ENCODE results near the gene LUC7L. TPM values are rescaled to one million over a fixed set of nuclear protein-coding genes. Genes with fewer than 3 reads are reported as not detected.

The LUC7L gene
- total RNA-seq, 1 experiment from 2014 or later = 137 TPM

DNA sequence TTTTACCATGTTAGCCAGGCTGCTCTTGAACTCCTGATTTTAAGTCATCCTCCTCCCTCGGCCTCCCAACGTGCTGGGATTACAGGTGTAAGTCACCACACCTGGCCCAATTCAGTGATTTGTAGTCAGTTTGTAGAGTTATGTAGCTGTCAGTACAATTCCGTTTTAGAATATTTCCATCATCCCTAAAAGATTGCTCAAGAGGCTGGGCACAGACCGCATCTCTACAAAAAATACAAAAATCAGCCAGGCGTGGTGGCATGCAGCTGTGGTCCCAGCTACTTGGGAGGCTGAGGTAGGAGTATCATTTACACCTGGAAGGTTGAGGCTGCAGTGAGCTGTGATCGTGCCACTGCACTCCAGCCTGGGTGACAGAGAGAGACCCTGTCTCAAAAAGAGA is 25.9 kb upstream of the LUC7L start:
- Histone ChIP-seq H3K27ac (ENCODE audit: insufficient read length, low read depth, low read length) (no peak overlapping the region), H3K4me1 (ENCODE audit: insufficient read depth, low read length) (no peaks in the 10 kb centered on the region), H3K14ac (ENCODE audit: insufficient read depth, low read length) (no peak overlapping the region), H2BK15ac (ENCODE audit: low read depth, low read length) (no peak overlapping the region), H4K8ac (replicated peaks; ENCODE audit: insufficient read length, low read depth, low read length) (no peak overlapping the region), H3K79me1 (ENCODE audit: insufficient read depth, low read depth, low read length, poor library complexity, severe bottlenecking) (no peaks in the 10 kb centered on the region), H4K20me1 (ENCODE audit: control insufficient read depth, insufficient read depth, insufficient read length) (no peaks in the 10 kb centered on the region), H4K5ac (ENCODE audit: insufficient read length, low read depth, low read length) (no peak overlapping the region), H3T11ph (ENCODE audit: low read length) (no peak overlapping the region), H4K91ac (ENCODE audit: insufficient read length, low read depth, low read length) (no peak overlapping the region), H2BK120ac (ENCODE audit: low read depth, low read length, poor library complexity, severe bottlenecking) (no peak overlapping the region), H2BK5ac (ENCODE audit: insufficient read length, low read length) (no peak overlapping the region), H3K9ac (ENCODE audit: extremely low read depth, insufficient read length, low read length) (no peak overlapping the region), H3K56ac (ENCODE audit: insufficient read length, low read depth, low read length) (no peak overlapping the region), H2AK5ac (ENCODE audit: insufficient read length, low read length) (no peak overlapping the region), H2AFZ (ENCODE audit: low read length) (no peak overlapping the region), H3K23ac (ENCODE audit: insufficient read length, low read depth, low read length) (no peak overlapping the region), H3K27me3 (ENCODE audit: insufficient read depth, low read length) (no peaks in the 10 kb centered on the region), H3K18ac (ENCODE audit: insufficient read length, low read depth, low read length) (no peak overlapping the region), H3K4me2 (ENCODE audit: insufficient read depth, insufficient read length, low read length) (no peak overlapping the region), H2BK12ac (ENCODE audit: insufficient read length, low read depth, low read length) (no peak overlapping the region), H3K4ac (ENCODE audit: low read depth, low read length) (no peak overlapping the region), H3K79me2 (ENCODE audit: insufficient read depth, low read length) (no peaks in the 10 kb centered on the region), H3K9me3 (ENCODE audit: control insufficient read depth, low read depth, low read length) (no peaks in the 10 kb centered on the region), H3K23me2 (ENCODE audit: insufficient read length, low read depth, low read length, poor library complexity, severe bottlenecking) (no peaks in the 10 kb centered on the region), H2BK20ac (ENCODE audit: low read depth, low read length, poor library complexity, severe bottlenecking) (no peak overlapping the region)
- no peak for TF ChIP-seq CTCF (conservative IDR thresholded peaks at IDR 0.05)
- Mint-ChIP-seq H3K27me3 (ENCODE audit: low read depth) (no peaks in the 10 kb centered on the region), H3K9me3 (no peaks in the 10 kb centered on the region), H3K4me1 (no peaks in the 10 kb centered on the region; a peak in 1 of 4 replicates), H3K27ac (no peak overlapping the region), H3K4me3 (no peak overlapping the region), H3K36me3 (ENCODE audit: insufficient read depth in 1 of 3, low read depth in 3 of 3) (peaks cover 15 to 61% (median 46%) of the 10 kb centered on the region in 3 experiments; a peak in 6 of 7 replicates)
- no peak for DNase-seq
- WGBS (ENCODE audit: extremely low coverage, insufficient read length, low lambda C conversion rate) = no CpG with 5 or more reads among the region's 6 CpGs
